ENCODE data around the gene PLXDC1.

Gene PLXDC1

GRCh38 chr17:39107155-39107554 is 44.3 kb downstream of the PLXDC1 start:
- Histone ChIP-seq H3K9me3 (ENCODE audit: insufficient read depth, low read depth, low read length) (no peaks in the 10 kb centered on the region), H3K27me3 (ENCODE audit: insufficient read depth, low read length) (no peaks in the 10 kb centered on the region), H3K36me3 (ENCODE audit: insufficient read depth, low read length) (no peaks in the 10 kb centered on the region), H3K4me3 (ENCODE audit: low read length) (no peak overlapping the region), H3K4me1 (ENCODE audit: insufficient read depth, low read length) (no peaks in the 10 kb centered on the region), H3K9ac (ENCODE audit: low read depth, low read length) (no peak overlapping the region), H3K27ac (ENCODE audit: low read depth, low read length) (no peak overlapping the region)
- 90% methylated on average over 7 of the region's 7 CpGs for WGBS

- H3K36me3 ChIP-seq (ENCODE audit: insufficient read depth, low read length): no peaks in the 10 kb centered on the region
- no peaks in the 10 kb centered on the region for H3K27me3 ChIP-seq (ENCODE audit: insufficient read depth, low read length)
- H3K27ac ChIP-seq (ENCODE audit: low read depth, low read length): no peak overlapping the region
- H3K9ac ChIP-seq (ENCODE audit: low read depth, low read length): no peak overlapping the region
- H3K4me3 ChIP-seq (ENCODE audit: low read length): no peak overlapping the region
- H3K4me1 ChIP-seq (ENCODE audit: insufficient read depth, low read length): no peaks in the 10 kb centered on the region
- WGBS: 79% methylated on average over 9 of the region's 9 CpGs
- H3K9me3 ChIP-seq (ENCODE audit: insufficient read depth, low read depth, low read length): no peaks in the 10 kb centered on the region
Measured at GRCh38 chr17:39105705-39106104, 45.7 kb downstream of the PLXDC1 start.

- H3K9me3 ChIP-seq (ENCODE audit: insufficient read depth, low read depth, low read length): no peaks in the 10 kb centered on the region
- H3K27me3 ChIP-seq (ENCODE audit: insufficient read depth, low read length): no peaks in the 10 kb centered on the region
- H3K4me1 ChIP-seq (ENCODE audit: insufficient read depth, low read length): no peaks in the 10 kb centered on the region
- 91% methylated on average over 8 of the region's 8 CpGs for WGBS
- no peak overlapping the region for H3K27ac ChIP-seq (ENCODE audit: low read depth, low read length)
- no peak overlapping the region for H3K9ac ChIP-seq (ENCODE audit: low read depth, low read length)
- H3K4me3 ChIP-seq (ENCODE audit: low read length): no peak overlapping the region
- no peaks in the 10 kb centered on the region for H3K36me3 ChIP-seq (ENCODE audit: insufficient read depth, low read length)
Measured at GRCh38 chr17:39104657-39105056, 46.8 kb downstream of the PLXDC1 start.

GRCh38 chr17:39104046-39104445 is 47.4 kb downstream of the PLXDC1 start:
- H3K4me1 ChIP-seq (ENCODE audit: insufficient read depth, low read length): no peaks in the 10 kb centered on the region
- no peak overlapping the region for H3K9ac ChIP-seq (ENCODE audit: low read depth, low read length)
- H3K9me3 ChIP-seq (ENCODE audit: insufficient read depth, low read depth, low read length): no peaks in the 10 kb centered on the region
- no peak overlapping the region for H3K27ac ChIP-seq (ENCODE audit: low read depth, low read length)
- no peaks in the 10 kb centered on the region for H3K27me3 ChIP-seq (ENCODE audit: insufficient read depth, low read length)
- no peak overlapping the region for H3K4me3 ChIP-seq (ENCODE audit: low read length)
- WGBS: 82% methylated on average over 5 of the region's 5 CpGs
- H3K36me3 ChIP-seq (ENCODE audit: insufficient read depth, low read length): no peaks in the 10 kb centered on the region

GRCh38 chr17:39101091-39101490 is 50.3 kb downstream of the PLXDC1 start:
- H3K36me3 ChIP-seq (ENCODE audit: insufficient read depth, low read length): no peaks in the 10 kb centered on the region
- no peak overlapping the region for H3K27ac ChIP-seq (ENCODE audit: low read depth, low read length)
- no peak overlapping the region for H3K9ac ChIP-seq (ENCODE audit: low read depth, low read length)
- H3K27me3 ChIP-seq (ENCODE audit: insufficient read depth, low read length): no peaks in the 10 kb centered on the region
- no peaks in the 10 kb centered on the region for H3K9me3 ChIP-seq (ENCODE audit: insufficient read depth, low read depth, low read length)
- 92% methylated on average over 12 of the region's 12 CpGs for WGBS
- no peaks in the 10 kb centered on the region for H3K4me1 ChIP-seq (ENCODE audit: insufficient read depth, low read length)
- H3K4me3 ChIP-seq (ENCODE audit: low read length): no peak overlapping the region

- no peaks in the 10 kb centered on the region for H3K4me1 ChIP-seq (ENCODE audit: insufficient read depth, low read length)
- no peaks in the 10 kb centered on the region for H3K27me3 ChIP-seq (ENCODE audit: insufficient read depth, low read length)
- no peaks in the 10 kb centered on the region for H3K9me3 ChIP-seq (ENCODE audit: insufficient read depth, low read depth, low read length)
- H3K9ac ChIP-seq (ENCODE audit: low read depth, low read length): no peak overlapping the region
- H3K27ac ChIP-seq (ENCODE audit: low read depth, low read length): no peak overlapping the region
- H3K36me3 ChIP-seq (ENCODE audit: insufficient read depth, low read length): no peaks in the 10 kb centered on the region
- 96% methylated on average over 9 of the region's 9 CpGs for WGBS
- H3K4me3 ChIP-seq (ENCODE audit: low read length): no peak overlapping the region
Measured at GRCh38 chr17:39100530-39100929, 50.9 kb downstream of the PLXDC1 start.

GRCh38 chr17:39099663-39100286 is 51.7 kb downstream of the PLXDC1 start:
- Histone ChIP-seq H3K4me1 (ENCODE audit: insufficient read depth, low read length) (no peaks in the 10 kb centered on the region), H3K9ac (ENCODE audit: low read depth, low read length) (no peak overlapping the region), H3K4me3 (ENCODE audit: low read length) (no peak overlapping the region), H3K27ac (ENCODE audit: low read depth, low read length) (no peak overlapping the region), H3K27me3 (ENCODE audit: insufficient read depth, low read length) (no peaks in the 10 kb centered on the region), H3K9me3 (ENCODE audit: insufficient read depth, low read depth, low read length) (no peaks in the 10 kb centered on the region), H3K36me3 (ENCODE audit: insufficient read depth, low read length) (no peaks in the 10 kb centered on the region)
- WGBS: 94% methylated on average over 8 of the region's 9 CpGs

GRCh38 chr17:39098588-39098987 is 52.8 kb downstream of the PLXDC1 start:
- WGBS: 78% methylated on average over 13 of the region's 13 CpGs
- Histone ChIP-seq H3K9me3 (ENCODE audit: insufficient read depth, low read depth, low read length) (no peaks in the 10 kb centered on the region), H3K9ac (ENCODE audit: low read depth, low read length) (no peak overlapping the region), H3K27ac (ENCODE audit: low read depth, low read length) (no peak overlapping the region), H3K4me1 (ENCODE audit: insufficient read depth, low read length) (no peaks in the 10 kb centered on the region), H3K27me3 (ENCODE audit: insufficient read depth, low read length) (no peaks in the 10 kb centered on the region), H3K4me3 (ENCODE audit: low read length) (no peak overlapping the region), H3K36me3 (ENCODE audit: insufficient read depth, low read length) (no peaks in the 10 kb centered on the region)

- Histone ChIP-seq H3K9me3 (ENCODE audit: insufficient read depth, low read depth, low read length) (no peaks in the 10 kb centered on the region), H3K9ac (ENCODE audit: low read depth, low read length) (no peak overlapping the region), H3K27me3 (ENCODE audit: insufficient read depth, low read length) (no peaks in the 10 kb centered on the region), H3K27ac (ENCODE audit: low read depth, low read length) (no peak overlapping the region), H3K4me3 (ENCODE audit: low read length) (no peak overlapping the region), H3K4me1 (ENCODE audit: insufficient read depth, low read length) (no peaks in the 10 kb centered on the region), H3K36me3 (ENCODE audit: insufficient read depth, low read length) (no peaks in the 10 kb centered on the region)
- 92% methylated on average over 7 of the region's 7 CpGs for WGBS
Measured at GRCh38 chr17:39097537-39097936, 53.9 kb downstream of the PLXDC1 start.

- Histone ChIP-seq H3K27me3 (ENCODE audit: insufficient read depth, low read length) (no peaks in the 10 kb centered on the region), H3K27ac (ENCODE audit: low read depth, low read length) (no peak overlapping the region), H3K36me3 (ENCODE audit: insufficient read depth, low read length) (no peaks in the 10 kb centered on the region), H3K4me3 (ENCODE audit: low read length) (no peak overlapping the region), H3K9ac (ENCODE audit: low read depth, low read length) (no peak overlapping the region), H3K4me1 (ENCODE audit: insufficient read depth, low read length) (no peaks in the 10 kb centered on the region), H3K9me3 (ENCODE audit: insufficient read depth, low read depth, low read length) (no peaks in the 10 kb centered on the region)
- 91% methylated on average over 2 of the region's 2 CpGs for WGBS
Measured at GRCh38 chr17:39097150-39097519, 54.3 kb downstream of the PLXDC1 start.

GRCh38 chr17:39096508-39097149 is 54.8 kb downstream of the PLXDC1 start:
- Histone ChIP-seq H3K9me3 (ENCODE audit: insufficient read depth, low read depth, low read length) (no peaks in the 10 kb centered on the region), H3K27me3 (ENCODE audit: insufficient read depth, low read length) (no peaks in the 10 kb centered on the region), H3K27ac (ENCODE audit: low read depth, low read length) (no peak overlapping the region), H3K36me3 (ENCODE audit: insufficient read depth, low read length) (no peaks in the 10 kb centered on the region), H3K9ac (ENCODE audit: low read depth, low read length) (no peak overlapping the region), H3K4me1 (ENCODE audit: insufficient read depth, low read length) (no peaks in the 10 kb centered on the region), H3K4me3 (ENCODE audit: low read length) (no peak overlapping the region)
- 90% methylated on average over 10 of the region's 10 CpGs for WGBS

- Histone ChIP-seq H3K9me3 (ENCODE audit: insufficient read depth, low read depth, low read length) (no peaks in the 10 kb centered on the region), H3K9ac (ENCODE audit: low read depth, low read length) (no peak overlapping the region), H3K27ac (ENCODE audit: low read depth, low read length) (no peak overlapping the region), H3K36me3 (ENCODE audit: insufficient read depth, low read length) (no peaks in the 10 kb centered on the region), H3K4me1 (ENCODE audit: insufficient read depth, low read length) (no peaks in the 10 kb centered on the region), H3K27me3 (ENCODE audit: insufficient read depth, low read length) (no peaks in the 10 kb centered on the region), H3K4me3 (ENCODE audit: low read length) (no peak overlapping the region)
- 95% methylated on average over 2 of the region's 5 CpGs for WGBS
Measured at GRCh38 chr17:39095309-39095686, 56.1 kb downstream of the PLXDC1 start.

All from HUES64 (cell line).